Activated CD8-positive, alpha-beta memory T cell treated with anti-CD3 and anti-CD28 coated beads, Interleukin-2, amount 50 U/mL, for 1 hour (primary cell): Measurements from ENCODE around the gene FAM89A.
"Not testable (repeated sequence)": the region's sequence is repeated elsewhere in the genome, so short reads cannot be mapped to it uniquely, and the experiment has no call there.

ENCODE experiments used
- DNase-seq: peaks from one replicate; pipeline ENCODE4 v3.0.0-alpha.2; 2020; ENCODE audit errors: extremely low read depth

FAM89A gene

DNA sequence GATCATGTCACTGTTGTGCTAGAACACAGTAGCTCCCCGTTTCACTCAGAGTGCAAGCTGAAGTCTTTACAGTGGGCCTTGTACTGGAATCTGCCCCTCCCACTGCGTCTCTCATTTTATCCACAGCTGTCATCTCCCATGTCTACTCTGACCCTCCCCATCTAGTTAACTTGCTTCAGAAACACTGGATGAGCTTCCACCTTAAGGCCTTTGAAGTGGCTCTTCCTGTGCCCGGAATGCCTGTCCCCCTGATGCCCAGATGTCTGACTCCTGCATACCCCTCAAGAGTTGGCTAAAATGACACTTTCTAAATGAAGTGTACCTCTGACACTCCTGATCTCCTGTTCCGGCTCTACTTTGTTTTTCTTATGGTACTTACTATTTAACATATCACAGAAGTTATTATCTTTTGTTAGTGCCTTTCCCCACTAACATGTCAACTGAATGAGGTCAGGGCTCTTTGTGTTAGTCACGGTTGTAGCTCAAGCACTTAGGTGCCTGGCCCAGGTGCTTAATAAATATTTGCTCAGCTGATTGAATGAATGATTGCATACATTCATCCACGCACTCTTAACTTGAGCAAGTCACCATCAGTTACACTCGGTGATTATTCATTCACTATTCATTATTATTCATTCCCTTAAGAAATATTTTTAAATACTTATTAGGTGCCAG is 47.8 kb downstream of the FAM89A start:
- no peak for DNase-seq

DNA sequence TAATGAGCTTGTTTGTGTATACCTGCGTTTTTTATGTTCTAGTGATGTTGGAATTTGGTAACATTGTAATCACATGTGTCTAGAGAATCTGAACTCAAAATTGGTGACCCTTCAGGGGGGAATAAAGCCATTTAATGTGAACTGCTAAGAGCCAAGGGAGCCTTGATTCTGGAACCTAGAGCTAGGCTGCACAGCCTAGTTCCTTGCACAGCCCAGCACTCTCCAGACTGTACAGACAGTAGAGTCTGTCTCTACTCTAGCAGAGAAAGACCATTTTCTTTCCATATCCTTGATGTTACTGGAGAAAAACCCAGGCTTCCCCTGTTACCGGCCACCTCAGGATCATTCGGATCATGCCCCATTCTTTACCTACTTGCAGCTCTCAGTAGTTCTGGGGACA is 52.6 kb downstream of the FAM89A start:
- DNase-seq, result no peak

DNA sequence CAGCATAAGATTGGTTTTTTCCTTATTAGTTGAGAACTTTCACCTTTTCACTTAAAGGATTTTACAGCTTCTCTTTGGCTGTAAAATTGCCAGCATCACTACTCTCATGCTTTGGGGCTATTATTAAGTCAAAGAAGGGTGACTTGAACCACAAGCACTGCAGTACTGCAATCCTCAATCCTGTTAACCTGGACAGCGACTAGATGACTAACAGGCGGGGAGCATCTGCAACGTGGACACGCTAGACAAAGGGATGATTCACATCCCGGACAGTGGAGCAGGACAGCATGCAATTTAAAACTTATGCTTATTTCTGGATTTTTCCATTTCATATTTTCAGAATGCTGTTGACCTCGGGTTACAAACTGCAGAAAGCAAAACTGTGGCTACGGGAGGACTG is 53.1 kb downstream of the FAM89A start:
- no peak for DNase-seq

DNA sequence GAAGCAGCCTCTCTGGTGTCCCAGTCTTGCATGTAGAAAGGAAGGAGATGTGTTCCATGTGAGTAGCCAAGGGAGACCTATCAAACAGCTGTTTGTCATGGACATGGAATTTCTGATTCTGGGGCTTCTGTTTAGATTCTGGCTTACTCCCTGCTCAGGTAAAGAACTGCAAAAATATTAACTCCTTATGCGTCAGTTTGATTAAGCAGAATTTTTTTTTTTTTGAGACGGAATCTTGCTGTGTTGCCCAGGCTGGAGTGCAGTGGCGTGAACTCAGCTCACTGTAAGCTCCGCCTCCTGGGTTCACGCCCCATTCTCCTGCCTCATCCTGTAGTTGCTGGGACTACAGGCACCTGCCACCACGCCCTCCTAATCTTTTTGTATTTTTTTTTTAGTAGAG is 54.3 kb downstream of the FAM89A start:
- DNase-seq, result no peak

DNA sequence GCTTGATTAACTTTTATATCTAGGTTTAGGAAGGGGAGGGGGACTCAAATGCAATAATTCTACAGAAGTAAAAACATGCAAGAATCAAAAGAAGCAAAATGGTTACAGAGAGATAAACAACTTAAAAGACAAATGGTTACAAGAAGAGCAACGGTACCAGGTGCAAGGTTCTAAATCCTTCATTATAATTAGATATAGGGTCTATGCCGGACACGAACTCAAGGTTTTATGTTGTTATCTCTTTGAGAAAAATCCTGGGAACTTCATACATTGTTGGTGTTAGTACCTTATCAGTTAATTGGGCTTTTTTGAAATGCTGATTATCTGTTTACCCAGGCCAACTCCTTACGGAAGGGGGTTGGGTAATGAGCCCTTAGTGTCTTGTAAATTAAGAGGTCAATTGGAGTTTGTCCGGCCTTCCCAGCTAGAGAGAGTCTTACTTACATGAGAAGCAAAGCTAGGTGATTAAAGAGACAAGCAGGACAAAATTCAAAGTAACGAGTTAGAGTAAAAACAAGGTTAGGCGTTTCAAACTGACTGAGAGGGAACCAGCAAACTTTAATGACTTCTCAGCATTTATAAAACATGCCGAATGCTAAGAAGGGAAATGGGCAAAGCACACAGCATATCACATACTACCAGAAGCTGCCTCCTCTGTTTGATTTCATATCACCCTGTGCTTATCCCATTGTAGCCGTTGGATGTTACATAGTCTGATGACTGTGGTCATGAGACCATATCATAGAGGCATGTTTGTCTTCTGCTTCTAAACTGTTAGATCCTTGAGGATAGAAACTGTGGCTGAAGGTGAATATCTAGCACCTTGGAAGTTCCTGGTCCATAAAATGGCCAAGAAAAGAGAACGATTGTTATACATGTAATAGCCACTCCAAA is 55.2 kb downstream of the FAM89A start:
- DNase-seq, result not testable (repeated sequence)

DNA sequence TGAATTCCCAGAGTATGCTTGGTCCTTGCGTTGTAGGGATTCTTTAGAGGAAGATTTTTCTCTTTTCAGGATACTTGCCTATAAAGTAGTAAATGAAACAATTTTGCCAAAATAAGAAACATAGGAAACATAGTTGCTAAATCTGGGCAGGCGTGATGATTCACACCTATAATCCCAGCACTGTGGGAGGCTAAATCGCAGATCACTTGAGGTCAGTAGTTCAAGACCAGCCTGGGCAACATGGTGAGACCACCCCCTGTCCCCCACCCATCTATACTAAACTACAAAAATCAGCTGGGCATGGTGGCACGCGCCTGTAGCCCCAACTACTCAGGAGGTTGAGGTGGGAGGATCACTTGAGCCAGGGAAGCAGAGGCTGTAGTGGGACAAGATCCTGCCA is 56.2 kb downstream of the FAM89A start:
- no peak for DNase-seq

DNA sequence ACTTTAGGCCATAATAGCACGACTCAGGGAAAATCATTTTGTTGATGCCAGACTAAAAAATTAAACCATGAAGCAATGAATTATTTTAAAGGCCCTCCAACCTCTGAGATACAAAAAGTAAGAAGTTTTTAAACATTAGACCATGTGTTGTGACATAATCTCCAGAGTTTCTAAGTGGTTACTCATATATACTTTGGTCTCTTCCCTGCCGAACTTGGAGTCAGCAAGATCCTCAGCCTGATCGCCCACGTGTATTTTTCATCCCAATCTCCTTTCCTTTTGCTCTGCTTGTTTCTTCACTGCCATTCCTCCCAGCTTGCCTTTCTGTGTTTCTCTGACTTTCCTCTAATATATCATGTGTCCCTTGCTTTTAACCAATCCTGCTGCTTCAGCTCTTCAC is 57.4 kb downstream of the FAM89A start:
- DNase-seq, result no peak

DNA sequence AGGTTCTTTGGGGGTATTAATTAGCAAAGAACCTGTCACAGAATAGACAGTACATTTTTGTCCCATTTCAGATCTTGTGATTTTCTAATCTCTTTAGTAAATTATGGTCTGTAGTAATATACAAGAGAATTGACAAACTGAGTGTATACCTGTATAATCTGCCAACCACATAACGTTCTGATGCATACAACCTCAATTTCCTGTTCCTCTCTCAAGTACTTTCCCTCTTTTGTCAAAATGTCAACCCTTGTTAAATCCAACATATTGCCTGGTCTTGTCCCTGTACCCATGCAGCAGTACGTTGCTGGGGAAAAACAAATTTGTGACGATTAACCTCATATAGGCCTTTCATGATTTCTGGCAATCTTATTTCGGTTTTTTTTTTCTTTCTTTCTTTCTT is 60.1 kb downstream of the FAM89A start:
- DNase-seq, result no peak

DNA sequence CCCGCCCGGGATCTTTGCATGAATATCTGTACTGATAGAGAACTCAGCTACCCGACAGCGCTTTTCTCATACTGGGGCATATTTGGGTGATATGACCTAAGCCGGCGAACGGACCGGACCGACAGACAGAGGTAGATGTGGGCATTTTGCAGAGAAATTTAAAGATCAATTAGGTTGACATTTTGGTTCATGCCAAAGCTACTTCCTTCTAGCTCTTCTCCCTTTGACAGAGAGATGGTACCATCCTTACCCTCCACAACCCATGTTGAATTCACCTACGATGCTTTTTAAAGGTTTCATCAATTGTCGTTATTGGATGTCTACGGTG is 60.7 kb downstream of the FAM89A start:
- no peak for DNase-seq

DNA sequence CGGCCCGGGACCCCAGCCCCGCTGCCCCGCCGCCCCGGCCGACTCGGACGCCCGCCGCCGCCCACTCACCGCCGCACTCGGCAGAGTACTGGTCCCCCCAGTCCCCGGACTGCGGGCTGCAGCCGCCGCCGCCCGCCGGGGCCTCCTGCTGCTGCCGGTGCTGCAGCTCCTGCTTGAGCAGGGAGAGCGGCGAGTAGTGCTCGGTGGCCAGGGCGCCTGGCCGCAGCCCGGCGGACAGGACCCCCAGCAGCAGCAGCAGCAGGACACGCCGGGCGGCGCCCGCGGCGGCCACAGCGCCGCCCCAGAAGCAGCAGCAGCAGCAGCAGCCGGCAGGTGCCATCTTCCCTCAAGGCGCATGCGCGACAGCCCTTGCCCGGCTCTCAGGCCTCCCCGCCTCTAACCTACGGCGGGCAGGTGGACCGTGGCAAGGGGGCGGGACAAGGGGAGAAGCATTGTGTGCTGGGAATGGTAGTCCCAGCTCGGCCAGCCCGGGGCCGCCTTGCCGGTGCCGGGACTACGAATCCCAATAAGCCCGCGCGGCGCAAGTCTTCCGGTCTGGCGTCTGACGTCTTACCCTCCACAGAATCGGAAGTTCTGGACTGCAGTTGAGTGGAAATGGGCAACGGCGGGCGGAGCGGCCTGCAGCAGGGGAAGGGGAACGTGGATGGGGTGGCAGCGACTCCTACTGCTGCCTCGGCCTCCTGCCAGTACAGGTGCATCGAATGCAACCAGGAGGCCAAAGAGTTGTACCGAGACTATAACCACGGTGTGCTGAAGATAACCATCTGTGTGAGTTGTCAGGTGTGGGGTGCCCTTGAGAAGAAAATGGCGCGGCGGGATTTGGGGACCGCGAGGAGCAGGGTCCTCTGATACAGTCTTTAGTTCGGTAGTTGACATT is 61.3 kb downstream of the FAM89A start, which contains the start of the genes ARV1 and TTC13:
TSS of gene ARV1 (plus strand) at position 604 of the 898 bp plus-strand sequence. CDS start at position 616, 12 bp downstream.
TSS of gene TTC13 (minus strand) at position 371 of the 898 bp plus-strand sequence. CDS start at position 340, 31 bp downstream.
- DNase-seq, result peak; percentile 90

DNA sequence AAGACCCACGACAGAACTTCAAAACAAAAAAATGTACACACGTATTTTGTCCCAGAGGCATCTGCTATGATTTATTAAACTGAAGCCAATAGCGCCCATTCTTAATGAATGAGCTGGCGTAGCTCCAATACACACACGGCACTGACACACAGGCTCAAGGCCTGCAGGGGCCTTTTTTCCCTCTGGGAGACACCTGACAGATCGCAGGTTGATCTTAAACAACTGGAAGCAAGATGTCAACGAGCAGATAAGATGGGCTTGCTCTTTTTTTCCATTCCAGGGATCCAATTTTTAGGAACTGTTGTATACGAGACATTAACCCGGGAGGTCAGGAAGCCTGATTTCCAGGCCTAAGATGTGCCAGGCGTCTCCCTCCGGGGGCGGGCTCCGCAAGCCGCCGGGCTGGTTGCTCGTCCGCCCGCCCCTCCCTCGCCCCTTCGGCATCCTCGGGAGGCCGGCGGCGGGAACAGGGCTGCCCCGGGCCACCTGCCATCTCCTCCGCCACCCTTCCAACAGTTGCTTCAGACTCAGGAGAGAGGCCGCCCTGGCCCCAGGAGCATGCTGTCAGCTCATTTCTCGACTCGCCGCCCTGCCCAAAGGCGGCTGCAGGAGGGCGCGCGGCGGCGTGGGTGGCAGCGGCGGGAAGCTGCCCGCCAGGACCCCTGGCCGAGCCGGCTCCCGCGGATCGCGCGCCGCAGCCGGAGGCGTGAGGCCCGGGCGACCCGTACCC is 62.1 kb downstream of the FAM89A start:
- DNase-seq, result no peak

DNA sequence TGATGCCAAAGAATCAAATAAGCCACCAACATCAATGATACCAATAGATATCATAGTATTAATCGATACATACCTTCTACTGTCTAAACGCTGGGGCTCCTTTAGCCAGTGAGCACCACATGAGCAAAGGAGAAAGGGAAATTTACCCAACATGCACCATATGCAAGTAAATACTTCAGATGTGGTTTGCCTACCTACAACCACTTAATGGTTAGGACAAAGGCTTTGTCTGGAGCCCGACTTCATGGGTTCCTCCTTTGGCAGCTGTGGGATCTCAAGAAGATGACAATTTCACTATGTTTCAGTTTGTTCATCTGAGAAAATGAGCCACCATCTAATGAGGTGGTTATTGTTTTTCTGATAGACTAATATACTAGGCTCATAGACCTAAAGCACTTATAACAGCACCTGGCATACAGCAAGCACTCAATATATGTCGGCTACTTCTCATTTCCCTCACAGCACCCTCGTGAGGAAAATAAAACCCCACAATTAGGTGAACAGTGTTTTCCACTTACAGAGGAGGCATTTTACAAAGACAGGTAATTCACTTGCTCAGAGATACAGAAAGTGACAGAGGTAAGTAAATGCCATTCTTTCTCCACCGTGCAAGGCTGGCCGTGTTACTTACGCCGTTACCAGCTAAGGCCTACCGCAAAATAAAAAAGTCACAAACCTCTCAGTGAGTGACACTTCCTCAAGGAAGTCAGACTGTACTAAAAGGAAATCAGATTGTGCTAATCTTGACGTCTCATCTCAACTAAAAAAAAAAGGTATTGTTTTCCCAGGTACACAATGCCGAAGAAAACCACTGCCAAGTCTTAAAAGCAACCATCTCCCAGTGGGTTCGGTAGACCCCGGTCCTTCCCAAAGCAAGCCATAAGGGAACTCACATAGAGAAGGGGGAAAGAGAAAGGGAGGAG is 63.0 kb downstream of the FAM89A start:
- DNase-seq, result no peak

DNA sequence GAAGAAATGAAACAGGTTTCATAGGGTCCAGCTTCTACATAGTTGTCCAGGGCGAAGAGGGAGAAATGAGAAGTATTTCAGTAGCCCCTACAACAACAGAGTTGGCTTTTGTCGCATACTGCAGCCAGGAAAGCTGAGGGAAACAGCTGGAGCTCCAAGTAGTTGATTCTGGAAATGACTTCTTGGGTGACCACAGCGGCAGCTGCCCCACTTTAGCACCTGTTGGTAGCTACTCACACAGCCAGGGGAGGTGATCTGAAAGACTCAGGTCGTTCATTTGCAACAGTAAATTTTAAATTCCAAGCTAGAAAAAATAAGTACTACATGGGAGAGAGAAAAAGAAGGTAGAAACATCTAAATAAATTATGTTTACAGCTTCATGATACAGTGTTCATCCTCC is 63.7 kb downstream of the FAM89A start:
- no peak for DNase-seq

DNA sequence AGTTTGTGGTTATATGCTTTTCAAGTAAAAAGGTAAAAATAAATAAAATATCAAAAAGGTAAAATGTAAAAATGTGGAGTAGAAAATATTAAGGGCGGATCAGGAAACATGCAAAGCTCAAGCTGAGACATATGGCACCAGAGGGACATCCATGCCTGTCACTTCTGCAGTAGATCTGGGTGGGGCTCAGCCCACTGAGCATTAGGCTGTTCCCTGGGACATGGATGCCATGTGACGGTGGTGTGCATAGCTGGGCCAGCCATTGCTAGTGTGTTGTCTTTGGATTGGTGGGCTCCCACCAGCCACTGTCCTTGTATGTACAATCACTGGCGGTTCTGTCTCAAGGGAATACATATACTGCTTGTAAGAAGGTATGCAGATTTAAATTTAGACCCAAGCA is 64.4 kb downstream of the FAM89A start:
- DNase-seq, result no peak

DNA sequence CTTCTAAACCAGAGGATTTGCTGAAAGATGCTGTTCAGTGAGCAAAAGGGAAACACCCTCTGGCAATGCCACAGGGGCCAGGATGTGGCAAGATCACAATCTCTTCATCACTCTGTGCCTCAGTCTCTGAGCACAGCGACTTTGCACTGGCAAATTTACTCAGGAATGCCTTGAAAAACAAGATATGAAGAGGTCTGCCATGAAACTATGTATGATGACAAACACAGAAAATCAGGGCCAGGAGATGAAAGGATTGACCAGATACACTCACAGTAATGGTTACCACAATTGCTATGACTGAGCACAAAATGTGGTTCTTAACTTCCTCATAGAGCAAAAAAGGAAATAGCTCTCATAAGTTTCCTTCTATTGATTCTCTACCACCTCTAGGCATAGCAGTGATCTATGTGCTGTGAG is 67.2 kb downstream of the FAM89A start:
- peak; percentile 40 for DNase-seq

DNA sequence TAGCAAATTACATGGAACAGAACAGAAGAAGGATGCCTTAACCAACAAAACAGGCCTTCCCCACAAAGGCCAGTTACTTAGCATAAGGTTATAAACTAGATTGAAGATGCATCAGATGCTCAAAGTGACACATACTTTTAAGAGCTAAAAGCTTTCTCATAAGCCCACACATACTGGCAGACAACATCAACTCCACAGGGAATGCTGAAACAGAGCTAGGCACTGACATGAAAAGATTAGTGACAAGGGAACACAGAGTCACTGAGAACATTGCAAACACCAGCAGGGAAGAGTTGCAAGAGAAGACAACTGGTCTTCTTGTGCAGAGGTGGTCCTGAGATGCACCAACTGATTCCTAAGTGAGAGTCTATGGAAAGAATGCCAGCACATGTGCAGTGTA is 68.3 kb downstream of the FAM89A start:
- no peak for DNase-seq

DNA sequence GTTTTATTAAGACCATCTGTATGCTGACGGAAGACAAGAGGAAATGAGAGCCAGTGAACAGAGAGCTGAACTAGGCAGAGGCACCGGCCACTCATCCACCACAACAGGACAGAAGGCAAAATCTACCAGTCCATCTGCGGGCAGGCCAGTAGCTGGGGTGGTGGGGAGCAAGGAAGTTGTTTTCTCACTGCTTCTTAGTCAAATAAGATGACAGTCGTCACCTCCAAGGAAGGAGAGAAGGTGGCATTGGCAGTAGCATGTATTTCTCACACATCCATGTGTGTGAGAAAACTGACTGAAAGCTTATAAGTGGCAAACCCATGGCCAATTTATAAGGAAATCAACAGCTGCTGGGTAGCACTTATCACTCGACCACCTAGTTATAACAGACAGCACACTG is 69.6 kb downstream of the FAM89A start:
- no peak for DNase-seq
